H1 (cell line): ENCODE data around the gene GDAP1L1. TPM values are rescaled to one million over a fixed set of nuclear protein-coding genes. Genes with fewer than 3 reads are reported as not detected.
A peak's percentile ranks its signal among the peaks of the same experiment; 100 is the strongest.

Experiments used
- CTCF ChIP-seq, 3 experiments: IDR thresholded peaks; 1 replicate in 2 of 3; 2 replicates in 1 of 3; pipeline versions ENCODE4 v1.5.1 to v1.6.1; 2011; ENCODE audit warnings: low read length in 3 of 3, mild to moderate bottlenecking in 3 of 3, inconsistent platforms in 2 of 3, low read depth in 1 of 3, moderate library complexity in 1 of 3; ENCODE audit not compliant: insufficient read depth in 1 of 3; ENCODE audit errors: control extremely low read depth in 1 of 3
- POLR2AphosphoS5 ChIP-seq: IDR thresholded peaks from 2 replicates; pipeline ENCODE4 v1.6.1; 2011; ENCODE audit warnings: low read depth, low read length
- TBP ChIP-seq: IDR thresholded peaks from 2 replicates; pipeline ENCODE4 v1.6.1; 2011; ENCODE audit warnings: low read depth, low read length, improper control_type of control experiment
- polyA plus RNA-seq, 7 experiments: library from polyadenylated mRNA; depleted of rRNA in 3 of 7; stranded (reverse) in 5 of 7; unstranded in 2 of 7; fragments of >200 nt in 5 of 7; fragments of 200-250 nt in 2 of 7; gene quantifications; 1 replicate in 5 of 7; 2 replicates in 1 of 7; 4 replicates in 1 of 7; pipeline versions ENCODE4 v1.2.1 to v1.2.3, GENCODE V29; 2011 to 2013; ENCODE audit warnings: missing spikeins in 2 of 7, mixed read lengths in 2 of 7
- total RNA-seq: library from RNA; stranded (reverse); fragmentation: NEBNext Ultra II Directional; extraction: Animal tissue kit (Norgen Biotek cat#: 25700); gene quantifications from 2 replicates; pipeline ENCODE4 v1.2.1, GENCODE V29; 2021

The GDAP1L1 gene
- total and polyA plus RNA-seq, 2 of the 8 experiments (the other 6 are each of a cell fraction or from before 2014, with no cell fraction given), result 8.5 to 63.1 TPM

- TF ChIP-seq CTCF (IDR thresholded peaks at IDR 0.05; ENCODE audit: control extremely low read depth in 1 of 3, insufficient read depth in 1 of 3, low read depth in 1 of 3, low read length in 3 of 3), result peak; percentile 70 to 93 (median 84)
- no peak for TF ChIP-seq POLR2AphosphoS5
- TF ChIP-seq TBP, result no peak
Measured at GRCh38 chr20:44271915-44272663, 25.0 kb downstream of the GDAP1L1 start (continued).
